Vagina (tissue), 2 donors: ENCODE data around the gene CACNA2D4.

Source experiments
- CTCF ChIP-seq, 3 experiments: fragments of 450-650 bp in 2 of 3; fragments of 200-600 bp in 1 of 3; sonication (generic) in 1 of 3; IDR thresholded peaks; one replicate each; pipeline ENCODE4 v1.5.1; 2017 to 2019; ENCODE audit warnings: antibody characterized with exemption in 3 of 3, mild to moderate bottlenecking in 2 of 3, moderate library complexity in 2 of 3
- POLR2AphosphoS5 ChIP-seq, 2 donors: sonication (generic); formaldehyde crosslinking; IDR thresholded peaks; one replicate each; pipeline ENCODE4 v1.9.0; 2017; ENCODE audit warnings: antibody characterized with exemption in 2 of 2, mild to moderate bottlenecking in 2 of 2, low read depth in 1 of 2; ENCODE audit not compliant: insufficient read depth in 1 of 2

- TF ChIP-seq CTCF (IDR thresholded peaks at IDR 0.05) (no peak), POLR2AphosphoS5 (IDR thresholded peaks at IDR 0.05; ENCODE audit: insufficient read depth in 1 of 2, low read depth in 1 of 2) (no peak)
Observed at GRCh38 chr12:1814266-1814665, 104.2 kb downstream of the CACNA2D4 start.
